Activated CD4-positive, alpha-beta T cell treated with anti-CD3 and anti-CD28 coated beads for 24 hours (primary cell): ENCODE data around the gene C3orf22.
"Not testable (repeated sequence)": the region's sequence is repeated elsewhere in the genome, so short reads cannot be mapped to it uniquely, and the experiment has no call there.

Source experiments
- DNase-seq, 2 donors: peaks; one replicate each; pipeline ENCODE4 v3.0.0-alpha.2; 2020; ENCODE audit warnings: low read depth in 2 of 2

The C3orf22 gene

GRCh38 chr3:126542340-126543241 is 16.1 kb downstream of the C3orf22 start:
- no peak for DNase-seq

GRCh38 chr3:126541628-126542339 is 16.9 kb downstream of the C3orf22 start:
- DNase-seq = no peak

GRCh38 chr3:126540951-126541627 is 17.6 kb downstream of the C3orf22 start:
- DNase-seq = no peak

- DNase-seq = no peak
These were observed 18.3 kb downstream of the C3orf22 start for GRCh38 chr3:126540342-126540849.

- no peak for DNase-seq
These were observed 19.0 kb downstream of the C3orf22 start for GRCh38 chr3:126539558-126540250.

- DNase-seq = no peak
These were observed 19.8 kb downstream of the C3orf22 start for GRCh38 chr3:126538966-126539365.

- DNase-seq = no peak
These were observed 20.4 kb downstream of the C3orf22 start for GRCh38 chr3:126538316-126538715.

- DNase-seq = no peak
These were observed 20.9 kb downstream of the C3orf22 start for GRCh38 chr3:126537730-126538281.

GRCh38 chr3:126537116-126537729 is 21.5 kb downstream of the C3orf22 start:
- DNase-seq = no peak

- DNase-seq = no peak
These were observed 22.6 kb downstream of the C3orf22 start for GRCh38 chr3:126536126-126536525.

- DNase-seq = no peak
These were observed 23.1 kb downstream of the C3orf22 start for GRCh38 chr3:126535636-126536035.

- DNase-seq = not testable (repeated sequence)
These were observed 24.0 kb downstream of the C3orf22 start for GRCh38 chr3:126534716-126535115.

GRCh38 chr3:126533506-126533905 is 25.2 kb downstream of the C3orf22 start:
- no peak for DNase-seq

- no peak for DNase-seq
These were observed 27.7 kb downstream of the C3orf22 start for GRCh38 chr3:126531051-126531330.

- no peak for DNase-seq
These were observed 28.3 kb downstream of the C3orf22 start for GRCh38 chr3:126530171-126531050.

- no peak for DNase-seq
These were observed 29.1 kb downstream of the C3orf22 start for GRCh38 chr3:126529585-126530170.

- DNase-seq = no peak
These were observed 29.8 kb downstream of the C3orf22 start for GRCh38 chr3:126528800-126529541.

GRCh38 chr3:126528419-126528799 is 30.3 kb downstream of the C3orf22 start:
- DNase-seq = no peak
